CD8-positive, alpha-beta memory T cell (primary cell): ENCODE data around the gene CACHD1. TPM values are rescaled to one million over a fixed set of nuclear protein-coding genes. Genes with fewer than 3 reads are reported as not detected.
"Not testable (repeated sequence)": the region's sequence is repeated elsewhere in the genome, so short reads cannot be mapped to it uniquely, and the experiment has no call there.

Experiments used
- CTCF ChIA-PET: fragments of 350-600 bp; sonication (Branson Sonifier 250); formaldehyde crosslinking; loops from one replicate; lab custom pipeline; 2021; ENCODE audit warnings: antibody characterized with exemption; lab: Charles Lee
- POLR2A ChIA-PET: fragments of 350-600 bp; sonication (Branson Sonifier 250); formaldehyde crosslinking; loops from one replicate; lab custom pipeline; 2021; ENCODE audit warnings: antibody characterized with exemption; lab: Charles Lee
- DNase-seq, 5 donors: peaks; one replicate each; pipeline versions ENCODE4 v3.0.0 to v3.0.0-alpha.2; 2020 to 2022; ENCODE audit warnings: mixed read lengths in 1 of 5
- H3K27ac ChIP-seq: one replicate; pipeline ENCODE4 v1.7.0; 2013; ENCODE audit warnings: low read depth, mild to moderate bottlenecking, low read length, moderate library complexity
- H3K27me3 ChIP-seq: 2 replicates; pipeline ENCODE4 v1.7.0; 2013; ENCODE audit warnings: low read length, mild to moderate bottlenecking; ENCODE audit not compliant: insufficient read depth, poor library complexity, severe bottlenecking
- H3K36me3 ChIP-seq: 2 replicates; pipeline ENCODE4 v1.7.0; 2013; ENCODE audit warnings: mild to moderate bottlenecking, low read length, moderate library complexity; ENCODE audit not compliant: insufficient read depth
- H3K4me1 ChIP-seq: 2 replicates; pipeline ENCODE4 v1.7.0; 2013; ENCODE audit warnings: mild to moderate bottlenecking, low read length, moderate library complexity; ENCODE audit not compliant: insufficient read depth
- H3K4me3 ChIP-seq: 2 replicates; pipeline ENCODE4 v1.7.0; 2013; ENCODE audit warnings: mild to moderate bottlenecking, low read length
- H3K9me3 ChIP-seq: 2 replicates; pipeline ENCODE4 v1.7.0; 2013; ENCODE audit warnings: mild to moderate bottlenecking, low read length
- H3K27ac Mint-ChIP-seq, 8 donors: one replicate each; pipeline ENCODE4 v1.8.0; 2020 to 2021; ENCODE audit warnings: mixed read lengths in 8 of 8, mild to moderate bottlenecking in 6 of 8, inconsistent platforms in 3 of 8, moderate library complexity in 3 of 8
- H3K27me3 Mint-ChIP-seq, 2 donors: one replicate each; pipeline ENCODE4 v1.8.0; 2020 to 2021; ENCODE audit warnings: mixed read lengths in 2 of 2, mild to moderate bottlenecking in 1 of 2, moderate library complexity in 1 of 2
- H3K36me3 Mint-ChIP-seq, 3 donors: one replicate each; pipeline ENCODE4 v1.8.0; 2020 to 2021; ENCODE audit warnings: mixed read lengths in 3 of 3, inconsistent platforms in 1 of 3, mild to moderate bottlenecking in 1 of 3
- H3K4me1 Mint-ChIP-seq, 3 donors: one replicate each; pipeline ENCODE4 v1.8.0; 2020 to 2021; ENCODE audit warnings: mixed read lengths in 3 of 3, inconsistent platforms in 1 of 3, mild to moderate bottlenecking in 1 of 3
- H3K4me3 Mint-ChIP-seq, 7 donors: one replicate each; pipeline ENCODE4 v1.8.0; 2020 to 2021; ENCODE audit warnings: mixed read lengths in 7 of 7, mild to moderate bottlenecking in 6 of 7, moderate library complexity in 4 of 7, inconsistent platforms in 2 of 7
- H3K9me3 Mint-ChIP-seq, 5 donors: one replicate each; pipeline ENCODE4 v1.8.0; 2020 to 2022; ENCODE audit warnings: mixed read lengths in 5 of 5, mild to moderate bottlenecking in 3 of 5, moderate library complexity in 2 of 5, inconsistent platforms in 1 of 5
- polyA plus RNA-seq: library from polyadenylated mRNA; unstranded; fragments of 300-500 nt; fragmentation: Illumina TruSeq; gene quantifications from one replicate; pipeline ENCODE4 v1.2.3, GENCODE V29; 2021
- total RNA-seq, 2 experiments: library from RNA; stranded (reverse); gene quantifications; one replicate each; pipeline ENCODE4 v1.2.3, GENCODE V29; 2021

Gene CACHD1
- total and polyA plus RNA-seq, 3 experiments from 2014 or later, result 0.35 TPM; not detected in 1

DNA sequence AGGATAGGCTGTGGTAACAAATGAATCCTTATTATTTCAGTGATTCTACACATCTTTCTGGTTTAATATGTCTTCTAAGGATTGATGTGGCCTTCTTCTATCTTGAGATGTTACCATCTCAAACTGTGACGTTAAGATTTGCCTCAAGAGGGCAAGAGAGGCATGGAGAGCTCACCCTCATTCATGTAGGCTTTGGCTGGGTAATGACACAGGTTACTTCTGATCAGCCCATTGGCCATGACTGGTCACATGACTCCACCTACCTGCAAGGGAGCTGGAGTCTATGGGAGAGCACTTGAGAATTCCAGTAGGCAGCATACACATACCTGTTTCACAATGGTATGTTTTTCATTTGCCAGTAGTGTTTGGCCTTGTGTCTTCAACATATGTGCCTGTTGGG lies 30.0 kb downstream of the CACHD1 start:
- no peaks in the 10 kb centered on the region for H3K36me3 ChIP-seq
- Mint-ChIP-seq H3K4me3 (no peak overlapping the region), H3K36me3 (no peaks in the 10 kb centered on the region), H3K9me3 (peaks cover 0 to 2% (median 0%) of the 10 kb centered on the region in 5 donors), H3K27me3 (peaks cover 14 to 75% of the 10 kb centered on the region in 2 donors), H3K27ac (no peak overlapping the region), H3K4me1 (peaks cover 1 to 5% (median 3%) of the 10 kb centered on the region in 3 donors)
- CTCF ChIA-PET, result no interaction called here
- peak in 1 of 5 donors; percentile 20 for DNase-seq
- no peak overlapping the region for H3K4me3 ChIP-seq
- POLR2A ChIA-PET, result no interaction called here
- no peaks in the 10 kb centered on the region for H3K27me3 ChIP-seq
- H3K9me3 ChIP-seq, result no peaks in the 10 kb centered on the region
- H3K27ac ChIP-seq, result no peak overlapping the region
- peaks cover 4% of the 10 kb centered on the region for H3K4me1 ChIP-seq

DNA sequence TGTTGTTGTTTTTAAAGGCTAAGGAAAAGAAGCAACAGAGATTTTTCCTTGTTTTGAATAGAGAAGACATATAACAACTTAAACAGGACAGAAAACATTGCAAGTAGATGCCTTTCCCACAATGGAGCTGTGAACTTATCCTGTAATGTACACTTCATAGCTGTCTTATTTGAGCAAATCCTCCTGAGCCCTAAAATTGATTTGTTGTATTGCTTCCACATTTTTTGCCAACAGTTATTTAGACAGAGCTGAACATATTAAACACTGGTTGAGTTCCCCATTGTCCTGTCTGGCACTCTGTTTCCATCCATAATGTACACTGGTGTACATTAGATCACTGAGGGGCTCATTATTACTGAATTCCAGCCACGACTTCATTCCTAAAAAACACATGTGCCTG lies 32.2 kb downstream of the CACHD1 start:
- ChIA-PET POLR2A (no interaction called here), CTCF (no interaction called here)
- H3K4me3 Mint-ChIP-seq, result no peak overlapping the region
- no peaks in the 10 kb centered on the region for H3K36me3 ChIP-seq
- peaks cover 22 to 76% of the 10 kb centered on the region in 2 donors for H3K27me3 Mint-ChIP-seq
- H3K4me3 ChIP-seq, result no peak overlapping the region
- H3K27ac ChIP-seq, result no peak overlapping the region
- H3K4me1 ChIP-seq, result peaks cover 7% of the 10 kb centered on the region
- peaks cover 3% of the 10 kb centered on the region for H3K27me3 ChIP-seq
- no peak for DNase-seq
- no peaks in the 10 kb centered on the region for H3K36me3 Mint-ChIP-seq
- H3K4me1 Mint-ChIP-seq, result peaks cover 5 to 18% (median 5%) of the 10 kb centered on the region in 3 donors
- no peak overlapping the region for H3K27ac Mint-ChIP-seq
- no peaks in the 10 kb centered on the region for H3K9me3 ChIP-seq
- peaks cover 0 to 2% (median 0%) of the 10 kb centered on the region in 5 donors for H3K9me3 Mint-ChIP-seq

DNA sequence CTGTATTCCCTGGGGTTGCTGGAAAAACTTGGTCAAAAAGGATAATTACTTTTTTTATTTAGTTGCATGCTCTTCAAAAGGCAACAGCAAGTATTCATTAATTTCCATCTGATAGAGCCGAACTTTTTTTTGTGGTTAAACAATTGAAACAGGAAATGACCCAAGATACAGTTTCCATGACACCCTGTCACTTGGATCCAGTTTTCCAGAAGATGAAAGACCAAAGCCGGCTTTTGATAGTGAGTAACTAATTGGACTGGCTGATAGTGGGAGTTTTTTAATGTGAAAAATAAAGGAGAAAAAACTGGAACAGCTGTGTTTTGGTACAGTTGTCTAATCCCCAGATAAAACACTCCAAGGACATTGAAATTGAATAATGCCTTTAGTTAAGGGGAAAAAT lies 33.0 kb downstream of the CACHD1 start:
- H3K27ac Mint-ChIP-seq, result no peak overlapping the region
- no peak for DNase-seq
- ChIA-PET POLR2A (no interaction called here), CTCF (no interaction called here)
- no peaks in the 10 kb centered on the region for H3K36me3 ChIP-seq
- H3K9me3 ChIP-seq, result no peaks in the 10 kb centered on the region
- peak overlapping the region in 1 of 7 donors; percentile 16 for H3K4me3 Mint-ChIP-seq
- H3K4me1 Mint-ChIP-seq, result peaks cover 5 to 18% (median 5%) of the 10 kb centered on the region in 3 donors
- no peak overlapping the region for H3K4me3 ChIP-seq
- H3K27ac ChIP-seq, result no peak overlapping the region
- no peaks in the 10 kb centered on the region for H3K36me3 Mint-ChIP-seq
- H3K27me3 Mint-ChIP-seq, result peaks cover 22 to 75% of the 10 kb centered on the region in 2 donors
- peaks cover 7% of the 10 kb centered on the region for H3K4me1 ChIP-seq
- peaks cover 0 to under 1% (median 0%) of the 10 kb centered on the region in 5 donors for H3K9me3 Mint-ChIP-seq
- peaks cover 3% of the 10 kb centered on the region for H3K27me3 ChIP-seq

DNA sequence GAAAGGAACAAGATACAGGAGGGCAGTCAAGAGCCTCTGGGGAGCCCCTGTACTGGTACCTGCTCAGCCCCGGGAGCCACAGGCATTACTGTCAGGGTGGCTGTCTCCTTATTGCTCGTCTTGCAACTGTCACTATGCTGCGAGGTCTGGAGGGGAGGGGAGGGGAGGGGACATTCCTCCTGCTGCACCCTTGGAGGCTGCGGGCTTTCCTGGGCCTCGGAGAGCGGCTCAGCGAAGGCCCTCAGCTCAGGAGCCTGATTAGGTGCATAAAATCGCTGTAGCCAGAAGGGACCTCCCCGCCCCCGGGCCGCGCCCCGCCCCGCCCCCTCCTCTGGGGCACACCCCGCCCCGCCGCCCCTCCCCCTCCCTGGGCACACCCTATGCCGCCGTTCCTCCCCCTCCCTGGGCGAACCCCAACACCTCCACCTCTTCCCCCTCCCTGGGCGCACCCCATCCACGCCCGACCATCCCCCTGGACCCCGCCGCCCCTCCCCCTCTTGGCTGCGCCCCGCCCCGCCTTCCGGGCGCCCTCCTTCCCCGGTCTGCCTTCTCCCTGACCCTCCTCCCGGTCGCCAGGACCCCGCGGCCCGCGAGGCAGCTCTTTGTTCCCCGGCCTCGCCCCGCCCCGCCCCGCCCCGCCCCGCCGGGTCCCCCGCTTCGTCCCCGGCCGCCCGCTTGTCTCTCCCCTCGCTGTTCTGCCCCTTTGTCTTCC lies 35.5 kb downstream of the CACHD1 start:
- Histone ChIP-seq H3K4me3 (no peak overlapping the region), H3K27me3 (peaks cover 3% of the 10 kb centered on the region), H3K27ac (no peak overlapping the region), H3K4me1 (peaks cover 7% of the 10 kb centered on the region), H3K9me3 (no peaks in the 10 kb centered on the region), H3K36me3 (no peaks in the 10 kb centered on the region)
- H3K36me3 Mint-ChIP-seq, result no peaks in the 10 kb centered on the region
- H3K4me1 Mint-ChIP-seq, result peaks cover 5 to 18% (median 5%) of the 10 kb centered on the region in 3 donors
- ChIA-PET POLR2A (no interaction called here), CTCF (no interaction called here)
- DNase-seq, result peak in 3 of 5 donors; percentile 2 to 47 (median 44)
- peak overlapping the region in 6 of 7 donors; percentile 60 to 89 (median 79) for H3K4me3 Mint-ChIP-seq
- peaks cover 32 to 73% of the 10 kb centered on the region in 2 donors for H3K27me3 Mint-ChIP-seq
- H3K27ac Mint-ChIP-seq, result no peak overlapping the region
- H3K9me3 Mint-ChIP-seq, result no peaks in the 10 kb centered on the region

DNA sequence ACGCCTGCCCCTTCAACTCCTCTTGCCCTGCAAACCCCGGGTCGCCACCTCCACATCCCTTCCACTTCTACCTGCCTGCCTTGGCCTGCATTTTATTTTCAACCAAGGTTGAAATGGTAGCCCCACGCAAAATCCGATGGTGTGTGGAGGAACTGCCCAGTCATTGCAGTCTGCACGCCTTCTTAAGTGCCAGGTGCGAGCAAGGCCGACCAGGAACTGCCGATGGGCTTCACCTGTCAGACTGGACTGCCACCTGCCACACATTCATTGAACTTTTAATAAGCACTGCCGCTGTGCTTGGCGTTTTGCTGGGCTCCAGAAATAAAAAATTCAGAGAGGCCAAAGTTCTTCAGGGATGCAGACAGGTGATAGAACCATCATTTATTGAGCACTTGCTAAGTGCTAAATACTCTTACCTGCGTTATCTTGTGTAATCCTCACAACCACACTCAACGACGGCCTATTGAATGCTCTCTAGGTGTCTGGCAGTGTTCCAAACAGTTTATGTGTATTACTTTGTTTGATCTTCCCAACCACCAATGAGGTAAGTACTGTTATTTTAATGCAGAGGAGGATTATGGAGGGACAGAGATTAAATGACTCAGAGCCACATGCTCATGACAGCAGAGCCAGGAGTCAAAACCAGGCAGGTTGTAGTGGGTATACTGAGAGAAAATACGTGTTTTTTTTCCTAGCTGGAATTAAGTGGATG lies 36.2 kb downstream of the CACHD1 start:
- Mint-ChIP-seq H3K4me1 (peaks cover 5 to 18% (median 5%) of the 10 kb centered on the region in 3 donors), H3K4me3 (peak overlapping the region in 6 of 7 donors; percentile 60 to 89 (median 79)), H3K9me3 (no peaks in the 10 kb centered on the region), H3K36me3 (no peaks in the 10 kb centered on the region), H3K27ac (no peak overlapping the region), H3K27me3 (peaks cover 30 to 78% of the 10 kb centered on the region in 2 donors)
- Histone ChIP-seq H3K27ac (no peak overlapping the region), H3K4me1 (peaks cover 7% of the 10 kb centered on the region), H3K4me3 (peak overlapping the region; percentile 5), H3K9me3 (no peaks in the 10 kb centered on the region), H3K27me3 (peaks cover 3% of the 10 kb centered on the region), H3K36me3 (no peaks in the 10 kb centered on the region)
- DNase-seq, result peak in 1 of 5 donors; percentile 69
- POLR2A ChIA-PET, result no interaction called here
- CTCF ChIA-PET, result no interaction called here

DNA sequence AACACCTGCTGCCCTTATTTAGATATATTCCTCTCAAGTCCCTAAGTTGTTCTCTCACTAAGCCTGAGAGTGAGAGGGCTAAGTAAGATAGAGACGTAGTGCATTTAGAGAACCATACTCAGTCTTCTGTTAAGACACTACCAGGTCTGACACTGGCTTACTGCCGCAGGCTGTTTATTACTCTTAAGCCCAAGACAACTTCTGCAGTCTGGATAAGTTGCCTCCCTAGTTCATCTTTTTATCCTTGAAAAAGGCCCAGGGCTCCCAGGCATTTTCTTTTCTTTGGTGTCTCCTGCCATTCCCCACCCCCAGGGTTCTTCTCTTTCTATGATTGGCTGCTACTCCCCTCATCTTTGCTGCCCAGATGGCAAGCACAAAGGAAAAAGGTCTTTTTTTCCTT lies 38.7 kb downstream of the CACHD1 start:
- ChIA-PET CTCF (no interaction called here), POLR2A (no interaction called here)
- no peak overlapping the region for H3K27ac ChIP-seq
- no peaks in the 10 kb centered on the region for H3K36me3 ChIP-seq
- no peak for DNase-seq
- H3K27ac Mint-ChIP-seq, result no peak overlapping the region
- peaks cover 0 to 2% (median 0%) of the 10 kb centered on the region in 3 donors for H3K36me3 Mint-ChIP-seq
- H3K27me3 ChIP-seq, result peaks cover 3% of the 10 kb centered on the region
- peaks cover 29 to 53% of the 10 kb centered on the region in 2 donors for H3K27me3 Mint-ChIP-seq
- no peak overlapping the region for H3K4me3 ChIP-seq
- H3K9me3 Mint-ChIP-seq, result no peaks in the 10 kb centered on the region
- H3K9me3 ChIP-seq, result no peaks in the 10 kb centered on the region
- H3K4me3 Mint-ChIP-seq, result no peak overlapping the region
- H3K4me1 ChIP-seq, result peaks cover 7% of the 10 kb centered on the region
- H3K4me1 Mint-ChIP-seq, result peaks cover 5 to 18% (median 5%) of the 10 kb centered on the region in 3 donors

DNA sequence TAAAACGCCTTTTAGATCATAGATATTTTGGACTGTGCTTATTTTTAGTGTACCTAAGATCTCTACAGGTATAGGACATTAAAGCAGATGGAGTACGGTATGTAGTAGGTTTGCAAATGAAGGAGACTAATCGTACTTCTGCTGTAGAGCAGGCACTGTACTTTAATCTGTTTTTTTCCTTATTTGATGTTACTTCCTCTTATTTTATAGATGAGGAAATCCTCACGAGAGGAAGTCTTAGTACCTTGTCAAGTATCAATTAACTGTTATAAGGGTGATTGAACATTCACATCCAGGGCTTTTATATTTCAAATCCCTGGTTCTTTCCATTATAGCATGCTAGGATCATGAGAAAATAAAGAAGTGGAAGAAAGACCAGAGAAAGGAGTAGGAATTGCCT lies 41.1 kb downstream of the CACHD1 start:
- H3K27me3 Mint-ChIP-seq, result peaks cover 15 to 40% of the 10 kb centered on the region in 2 donors
- ChIA-PET CTCF (no interaction called here), POLR2A (no interaction called here)
- no peak overlapping the region for H3K27ac ChIP-seq
- H3K4me1 ChIP-seq, result no peaks in the 10 kb centered on the region
- no peak overlapping the region for H3K27ac Mint-ChIP-seq
- H3K9me3 ChIP-seq, result no peaks in the 10 kb centered on the region
- no peak overlapping the region for H3K4me3 Mint-ChIP-seq
- no peak for DNase-seq
- H3K4me1 Mint-ChIP-seq, result peaks cover 0 to 6% (median 0%) of the 10 kb centered on the region in 3 donors
- H3K27me3 ChIP-seq, result peaks cover 2% of the 10 kb centered on the region
- H3K4me3 ChIP-seq, result no peak overlapping the region
- H3K36me3 Mint-ChIP-seq, result peaks cover 0 to 2% (median 0%) of the 10 kb centered on the region in 3 donors
- no peaks in the 10 kb centered on the region for H3K36me3 ChIP-seq
- no peaks in the 10 kb centered on the region for H3K9me3 Mint-ChIP-seq

DNA sequence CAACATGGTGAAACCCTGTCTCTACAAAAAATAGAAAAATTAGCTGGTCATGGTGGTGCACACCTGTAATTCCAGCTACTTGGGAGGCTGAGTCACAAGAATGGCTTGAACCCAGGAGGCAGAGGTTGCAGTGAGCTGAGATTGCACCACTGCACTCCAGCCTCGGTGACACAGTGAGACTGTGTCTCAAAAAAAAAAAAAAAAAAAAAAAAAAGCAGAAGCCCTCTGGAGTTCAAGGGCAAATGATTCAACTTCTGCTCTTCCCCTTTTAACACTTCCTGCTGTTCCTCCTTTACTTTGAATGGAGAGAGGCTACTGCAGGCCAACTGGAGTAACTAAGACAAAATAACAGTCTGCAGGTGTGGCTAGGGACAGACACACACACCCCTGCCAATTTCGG lies 42.3 kb downstream of the CACHD1 start:
- POLR2A ChIA-PET, DNase-seq, H3K27ac ChIP-seq, H3K27me3 ChIP-seq, H3K4me3 ChIP-seq, H3K27ac Mint-ChIP-seq, H3K36me3 ChIP-seq, H3K4me1 Mint-ChIP-seq, CTCF ChIA-PET, H3K36me3 Mint-ChIP-seq, H3K4me3 Mint-ChIP-seq, H3K4me1 ChIP-seq, H3K9me3 Mint-ChIP-seq, H3K9me3 ChIP-seq: not testable (repeated sequence)
- peaks cover 11 to 28% of the 10 kb centered on the region in 2 donors for H3K27me3 Mint-ChIP-seq
